ENCODE results near the gene MICAL2.

Gene MICAL2

GRCh38 chr11:12253843-12254281 is 143.5 kb downstream of the MICAL2 start:
- no peak for DNase-seq

- DNase-seq, result no peak
Observed at GRCh38 chr11:12258451-12258850, 148.1 kb downstream of the MICAL2 start.

GRCh38 chr11:12259956-12260355 is 149.6 kb downstream of the MICAL2 start:
- no peak for DNase-seq

GRCh38 chr11:12260731-12261521 is 150.5 kb downstream of the MICAL2 start:
- no peak for DNase-seq

GRCh38 chr11:12261551-12261950 is 151.2 kb downstream of the MICAL2 start:
- DNase-seq, result no peak

- DNase-seq, result no peak
Observed at GRCh38 chr11:12263141-12263693, 152.8 kb downstream of the MICAL2 start.

GRCh38 chr11:12264361-12264760 is 154.0 kb downstream of the MICAL2 start:
- DNase-seq, result no peak

- no peak for DNase-seq
Observed at GRCh38 chr11:12266132-12266531, 155.7 kb downstream of the MICAL2 start.

GRCh38 chr11:12266943-12267342 is 156.6 kb downstream of the MICAL2 start:
- no peak for DNase-seq

- no peak for DNase-seq
Observed at GRCh38 chr11:12267921-12268320, 157.5 kb downstream of the MICAL2 start.

GRCh38 chr11:12269104-12269441 is 158.7 kb downstream of the MICAL2 start:
- DNase-seq, result no peak

GRCh38 chr11:12269446-12270214 is 159.2 kb downstream of the MICAL2 start:
- no peak for DNase-seq

GRCh38 chr11:12270215-12270797 is 159.9 kb downstream of the MICAL2 start:
- no peak for DNase-seq

GRCh38 chr11:12270817-12271216 is 160.4 kb downstream of the MICAL2 start:
- DNase-seq, result no peak

GRCh38 chr11:12271241-12271640 is 160.9 kb downstream of the MICAL2 start:
- DNase-seq, result no peak

GRCh38 chr11:12271826-12272366 is 161.5 kb downstream of the MICAL2 start:
- DNase-seq, result no peak

GRCh38 chr11:12272821-12273617 is 162.6 kb downstream of the MICAL2 start:
- no peak for DNase-seq

- no peak for DNase-seq
Observed at GRCh38 chr11:12273618-12273995, 163.2 kb downstream of the MICAL2 start.

- DNase-seq, result no peak
Observed at GRCh38 chr11:12274056-12274455, 163.7 kb downstream of the MICAL2 start.

GRCh38 chr11:12274558-12275197 is 164.3 kb downstream of the MICAL2 start:
- no peak for DNase-seq

- no peak for DNase-seq
Observed at GRCh38 chr11:12275818-12276217, 165.4 kb downstream of the MICAL2 start.

- no peak for DNase-seq
Observed at GRCh38 chr11:12276356-12276755, 166.0 kb downstream of the MICAL2 start.

All from suppressor macrophage treated with lipopolysaccharide for 4 hours (primary cell).